Endothelial cell of umbilical vein (primary cell): ENCODE measurements around the gene HABP4. TPM values are rescaled to one million over a fixed set of nuclear protein-coding genes. Genes with fewer than 3 reads are reported as not detected.

Experiments used
- BruUV-seq: library from RNA; stranded (reverse); fragments of 400-500 nt; replicated peaks from 2 replicates; lab custom pipeline; 2021; lab: Mats Ljungman, UMichigan
- CTCF ChIA-PET: fragments of 300-600, 350-600 bp; sonication (Branson Sonifier 250); formaldehyde crosslinking; loops from one replicate; lab custom pipeline; 2021; ENCODE audit warnings: antibody characterized with exemption, inconsistent platforms; lab: Charles Lee
- POLR2A ChIA-PET: fragments of 300-600, 350-600 bp; sonication (Branson Sonifier 250); formaldehyde crosslinking; loops from one replicate; lab custom pipeline; 2021; ENCODE audit warnings: antibody characterized with exemption, inconsistent platforms; lab: Charles Lee
- DNase-seq: peaks from one replicate; pipeline ENCODE4 v3.0.0-alpha.2; 2011; ENCODE audit warnings: low read depth, low spot score
- FAIRE-seq: peaks from 2 replicates; lab custom pipeline; 2011; peaks lifted over from hg19 to GRCh38; lab: Jason Lieb, UNC
- H2AFZ ChIP-seq: 2 replicates; pipeline ENCODE4 v1.6.0; 2012; ENCODE audit warnings: low read depth, low read length, control low read depth, inconsistent platforms
- H3K27ac ChIP-seq: 2 replicates; pipeline ENCODE4 v1.5.1; 2011; ENCODE audit warnings: low read depth, mild to moderate bottlenecking, control low read depth, low read length, moderate library complexity; ENCODE audit not compliant: insufficient read depth
- H3K27me3 ChIP-seq, 2 experiments: 2 replicates each; pipeline versions ENCODE4 v1.6.0 to v1.6.1; 2011; ENCODE audit warnings: low read length in 2 of 2, mixed read lengths in 1 of 2; ENCODE audit not compliant: control insufficient read depth in 2 of 2, insufficient read depth in 2 of 2
- H3K36me3 ChIP-seq, 2 experiments: 2 replicates in 1 of 2; 3 replicates in 1 of 2; pipeline ENCODE4 v1.5.1; 2011; ENCODE audit warnings: low read length in 2 of 2, mild to moderate bottlenecking in 1 of 2, moderate library complexity in 1 of 2; ENCODE audit not compliant: control insufficient read depth in 2 of 2, insufficient read depth in 2 of 2; ENCODE audit errors: extremely low read depth in 1 of 2
- H3K4me1 ChIP-seq: 3 replicates; pipeline ENCODE4 v1.5.1; 2011; ENCODE audit warnings: mild to moderate bottlenecking, low read length; ENCODE audit not compliant: control insufficient read depth, insufficient read depth; ENCODE audit errors: extremely low read depth
- H3K4me2 ChIP-seq: 2 replicates; pipeline ENCODE4 v1.6.1; 2011; ENCODE audit warnings: low read length, control low read depth, mixed read lengths; ENCODE audit not compliant: insufficient read depth
- H3K4me3 ChIP-seq, 3 experiments: fragments of 200-600 bp in 1 of 3; sonication (generic), shearing (Covaris generic) in 1 of 3; replicated peaks in 1 of 3; 2 replicates each; pipeline ENCODE4 v1.5.1; 2011 to 2016; ENCODE audit warnings: control low read depth in 3 of 3, low read length in 3 of 3, mild to moderate bottlenecking in 2 of 3, inconsistent platforms in 1 of 3, low read depth in 1 of 3, moderate library complexity in 1 of 3; ENCODE audit not compliant: insufficient read depth in 1 of 3
- H3K79me2 ChIP-seq: 2 replicates; pipeline ENCODE4 v1.6.0; 2012; ENCODE audit warnings: low read length, inconsistent platforms; ENCODE audit not compliant: control insufficient read depth, insufficient read depth
- H3K9ac ChIP-seq: replicated peaks from 2 replicates; pipeline ENCODE3; 2011; ENCODE audit warnings: low read length, control low read depth; ENCODE audit not compliant: insufficient read depth; ENCODE audit errors: extremely low read depth
- H3K9me1 ChIP-seq: replicated peaks from 3 replicates; pipeline ENCODE4 v1.6.0; 2011; ENCODE audit warnings: mild to moderate bottlenecking, low read length; ENCODE audit not compliant: control insufficient read depth, insufficient read depth; ENCODE audit errors: extremely low read depth
- H3K9me3 ChIP-seq: replicated peaks from 2 replicates; pipeline ENCODE4 v1.5.1; 2012; ENCODE audit warnings: low read length, inconsistent platforms; ENCODE audit not compliant: control insufficient read depth, insufficient read depth
- H4K20me1 ChIP-seq: replicated peaks from 2 replicates; pipeline ENCODE3; 2011; ENCODE audit warnings: mild to moderate bottlenecking, low read length; ENCODE audit not compliant: control insufficient read depth, insufficient read depth; ENCODE audit errors: extremely low read depth
- CTCF ChIP-seq, 2 donors: IDR thresholded peaks; 1 replicate in 1 of 2; 2 replicates in 1 of 2; pipeline ENCODE4 v1.5.1; 2011; ENCODE audit warnings: low read length in 2 of 2, mild to moderate bottlenecking in 2 of 2, moderate library complexity in 2 of 2, control low read depth in 1 of 2, inconsistent platforms in 1 of 2, low read depth in 1 of 2; ENCODE audit not compliant: insufficient read depth in 1 of 2; ENCODE audit errors: extremely low read depth in 1 of 2
- EZH2 ChIP-seq: IDR thresholded peaks from 2 replicates; pipeline ENCODE4 v1.6.1; 2012; ENCODE audit warnings: borderline replicate concordance, low read depth, mild to moderate bottlenecking, moderate library complexity, low read length, inconsistent platforms; ENCODE audit not compliant: severe bottlenecking
- FOS ChIP-seq: IDR thresholded peaks from 2 replicates; pipeline ENCODE4 v1.6.1; 2011; ENCODE audit warnings: mild to moderate bottlenecking, low read length, moderate library complexity, borderline replicate concordance; ENCODE audit not compliant: insufficient read depth
- GATA2 ChIP-seq: IDR thresholded peaks from 2 replicates; pipeline ENCODE4 v1.7.0; 2011; ENCODE audit warnings: low read depth, mild to moderate bottlenecking, moderate library complexity, mixed read lengths, low read length; ENCODE audit not compliant: insufficient read length, insufficient read depth
- JUN ChIP-seq: IDR thresholded peaks from 2 replicates; pipeline ENCODE4 v1.6.1; 2011; ENCODE audit warnings: borderline replicate concordance, low read depth; ENCODE audit not compliant: insufficient read length, insufficient read depth
- MYC ChIP-seq: IDR thresholded peaks from one replicate; pipeline ENCODE4 v1.6.1; 2011; ENCODE audit warnings: mild to moderate bottlenecking, low read depth, low read length
- POLR2A ChIP-seq: IDR thresholded peaks from 2 replicates; pipeline ENCODE4 v1.6.1; 2012; ENCODE audit warnings: low read depth, mild to moderate bottlenecking, control low read depth, low read length
- dilution Hi-C: fragments of 300-500 bp; cut with MboI; formaldehyde crosslinking; loops from one replicate; pipeline ENCODE4 v1.15.0; 2019; ENCODE audit warnings: low sequenced_read_pairs; ENCODE audit not compliant: extremely low pct_ligation_motif_present
- intact Hi-C: fragments of 100-400 bp; cut with micrococcal nuclease; formaldehyde crosslinking; loops from one replicate; pipeline ENCODE4 v1.10.0; 2022
- polyA plus RNA-seq, 4 experiments: library from polyadenylated mRNA; depleted of rRNA in 3 of 4; stranded (reverse) in 3 of 4; unstranded in 1 of 4; fragments of >200 nt; gene quantifications; 2 replicates each; pipeline versions ENCODE4 v1.2.1 to v1.2.3, GENCODE V29; 2011 to 2012; ENCODE audit warnings: missing spikeins in 1 of 4
- total RNA-seq: library from RNA; stranded (reverse); gene quantifications from 2 replicates; pipeline ENCODE4 v1.2.3, GENCODE V29; 2021

The HABP4 gene
- total and polyA plus RNA-seq, 2 donors (not counting 3 experiments of a cell fraction or from before 2014, with no cell fraction given) = 4.6 to 11.1 TPM

GRCh38 chr9:96450613-96451528 is 902 bp downstream of the HABP4 start:
- H3K79me2 ChIP-seq = peaks cover 7% of the 10 kb centered on the region
- peak overlapping the region; percentile 50 to 66 (median 63) for H3K4me3 ChIP-seq
- H2AFZ ChIP-seq = peak overlapping the region; percentile 56
- no peaks in the 10 kb centered on the region for H3K9me3 ChIP-seq
- DNase-seq = peak; percentile 14
- no peak for FAIRE-seq
- peak overlapping the region; percentile 65 for H3K27ac ChIP-seq
- H4K20me1 ChIP-seq = no peaks in the 10 kb centered on the region
- H3K27me3 ChIP-seq = peaks cover 0 to 2% of the 10 kb centered on the region in 2 experiments
- TF ChIP-seq GATA2 (no peak), POLR2A (no peak), JUN (no peak), MYC (no peak), FOS (no peak)
- ChIA-PET POLR2A (interaction anchor here (0.5 kb wide), 1 partner anchor 8 kb away, joined by 3 read pairs; no protein-coding TSS in a partner anchor), CTCF (interaction anchor here (1.4 to 4.5 kb wide), 4 partner anchors 9 to 216 kb away, joined by 3 to 34 read pairs (median 12); no protein-coding TSS in a partner anchor)
- peak overlapping the region; percentile 79 for H3K4me2 ChIP-seq
- H3K9ac ChIP-seq = peak overlapping the region; percentile 80
- H3K36me3 ChIP-seq = no peaks in the 10 kb centered on the region
- intact Hi-C loops (loop anchor here (1.0 to 2.0 kb wide), 4 partner anchors 31 to 204 kb away; partner anchors contain the start of genes PRXL2C and SLC35D2), dilution Hi-C loops (no loop called here)
- BruUV-seq = TSS peak; percentile 34
- no peaks in the 10 kb centered on the region for H3K9me1 ChIP-seq
- H3K4me1 ChIP-seq = peaks cover 7% of the 10 kb centered on the region

GRCh38 chr9:96453625-96454024 is 3.7 kb downstream of the HABP4 start:
- FAIRE-seq = peak; percentile 48
- CTCF ChIA-PET = interaction anchor here (0.8 to 2.7 kb wide), 5 partner anchors 12 to 199 kb away, joined by 3 to 12 read pairs (median 3); no protein-coding TSS in a partner anchor
- Histone ChIP-seq H3K4me3 (no peak overlapping the region), H3K4me1 (peaks cover 7% of the 10 kb centered on the region), H3K79me2 (peaks cover 7% of the 10 kb centered on the region), H2AFZ (no peak overlapping the region), H3K4me2 (no peak overlapping the region), H4K20me1 (no peaks in the 10 kb centered on the region), H3K27ac (no peak overlapping the region), H3K36me3 (no peaks in the 10 kb centered on the region), H3K9me3 (no peaks in the 10 kb centered on the region), H3K9me1 (no peaks in the 10 kb centered on the region), H3K9ac (no peak overlapping the region), H3K27me3 (no peaks in the 10 kb centered on the region)
- no TSS peak for BruUV-seq
- dilution Hi-C loops (no loop called here), intact Hi-C loops (no loop called here)
- POLR2A ChIA-PET = no interaction called here
- DNase-seq = peak; percentile 31
- TF ChIP-seq JUN (no peak), CTCF (IDR thresholded peaks at IDR 0.05; ENCODE audit: extremely low read depth in 1 of 2, insufficient read depth in 1 of 2, low read depth in 1 of 2, low read length in 2 of 2) (peak in 1 of 2 donors; percentile 10), EZH2 (no peak), MYC (no peak)
